ENCODE results near the gene PIK3AP1.

Gene PIK3AP1

DNA sequence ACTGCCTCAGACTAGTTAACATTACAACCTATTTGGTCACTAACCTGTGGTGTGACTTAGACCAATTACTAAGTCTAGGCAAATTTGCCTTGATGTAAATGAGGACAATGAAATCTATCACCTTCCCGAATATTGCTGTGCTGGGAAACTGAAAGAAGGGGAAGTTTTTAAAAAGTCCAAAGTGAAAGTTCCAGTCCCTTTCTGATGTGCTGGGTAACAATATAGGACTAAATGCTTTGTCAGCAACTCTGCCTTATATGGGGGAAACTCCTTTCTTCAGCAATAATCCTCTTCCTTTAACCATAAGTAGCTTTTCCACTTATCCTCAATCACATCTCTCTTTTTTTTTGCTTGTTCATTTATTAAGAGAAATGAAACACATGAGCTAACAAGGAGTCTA is 3.9 kb downstream of the PIK3AP1 start:
- TF ChIP-seq POLR2AphosphoS5 (IDR thresholded peaks at IDR 0.05; ENCODE audit: borderline replicate concordance, low read depth, low read length) (no peak), FOXP2 (optimal IDR thresholded peaks at IDR 0.05; ENCODE audit: control extremely low read depth, extremely low read length, insufficient read depth) (no peak), EZH2 (IDR thresholded peaks at IDR 0.05) (no peak)
- Histone ChIP-seq H3K27ac (no peak overlapping the region), H3K9ac (ENCODE audit: insufficient read length) (no peak overlapping the region), H3K36me3 (ENCODE audit: insufficient read depth, low read length) (no peaks in the 10 kb centered on the region), H3K4me3 (no peak overlapping the region), H3K9me3 (ENCODE audit: low read depth, low read length) (no peaks in the 10 kb centered on the region)
- no peak for DNase-seq (ENCODE audit: low read depth, low spot score)

DNA sequence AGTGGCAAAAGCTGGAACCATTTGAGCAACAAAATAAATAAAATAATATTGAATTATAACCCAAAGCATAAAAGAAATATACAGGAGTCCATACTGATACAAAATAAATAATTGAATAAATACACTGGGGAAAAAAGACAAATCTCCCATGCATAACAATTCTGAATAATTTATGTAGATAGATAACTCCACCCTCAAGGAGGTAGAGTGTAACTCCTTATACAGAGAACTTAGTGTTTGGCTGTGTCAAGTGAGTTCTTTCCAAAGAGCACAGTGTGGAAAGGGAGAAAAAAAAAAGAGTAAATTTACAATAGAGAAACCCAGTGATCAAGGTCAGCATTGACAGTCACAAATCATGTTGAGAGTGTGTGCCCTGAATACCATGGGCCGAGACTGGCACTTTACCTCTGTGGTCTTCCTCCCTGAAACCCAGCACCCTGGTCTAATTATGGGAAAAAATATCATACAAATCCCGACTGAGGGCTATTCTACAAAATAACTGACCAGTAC is 5.5 kb downstream of the PIK3AP1 start:
- no peaks in the 10 kb centered on the region for H3K9me3 ChIP-seq (ENCODE audit: low read depth, low read length)
- no peak overlapping the region for H3K27ac ChIP-seq
- no peaks in the 10 kb centered on the region for H3K36me3 ChIP-seq (ENCODE audit: insufficient read depth, low read length)
- no peak overlapping the region for H3K9ac ChIP-seq (ENCODE audit: insufficient read length)
- TF ChIP-seq EZH2 (IDR thresholded peaks at IDR 0.05) (no peak), FOXP2 (optimal IDR thresholded peaks at IDR 0.05; ENCODE audit: control extremely low read depth, extremely low read length, insufficient read depth) (no peak), POLR2AphosphoS5 (IDR thresholded peaks at IDR 0.05; ENCODE audit: borderline replicate concordance, low read depth, low read length) (no peak)
- no peak for DNase-seq (ENCODE audit: low read depth, low spot score)
- no peak overlapping the region for H3K4me3 ChIP-seq

DNA sequence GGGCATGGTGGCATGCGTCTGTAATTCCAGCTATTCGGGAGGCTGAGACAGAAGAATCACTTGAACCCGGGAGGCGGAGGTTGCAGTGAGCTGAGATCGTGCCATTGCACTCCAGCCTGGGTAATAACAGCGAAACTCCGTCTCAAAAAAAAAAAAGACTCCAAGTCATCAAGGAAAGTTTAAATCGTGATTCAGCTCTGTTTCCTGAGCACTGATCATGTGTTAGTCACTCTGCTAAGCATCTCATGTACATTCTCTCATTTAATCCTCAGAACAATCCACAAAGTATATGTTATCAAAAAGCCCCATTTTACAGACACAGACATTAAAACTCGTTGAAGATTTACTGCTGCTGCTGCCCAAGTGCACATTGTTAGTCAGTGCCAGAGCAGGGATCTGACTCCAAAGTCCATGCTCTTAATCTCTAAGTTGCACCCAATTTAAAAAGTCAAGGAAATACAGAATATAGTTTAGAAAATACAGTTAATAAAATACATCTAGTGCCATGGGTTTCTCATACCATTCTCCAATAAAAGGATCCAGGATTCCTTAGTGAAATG is 6.2 kb downstream of the PIK3AP1 start:
- Histone ChIP-seq H3K4me3 (no peak overlapping the region), H3K9ac (ENCODE audit: insufficient read length) (no peak overlapping the region), H3K27ac (no peak overlapping the region), H3K9me3 (ENCODE audit: low read depth, low read length) (no peaks in the 10 kb centered on the region), H3K36me3 (ENCODE audit: insufficient read depth, low read length) (no peaks in the 10 kb centered on the region)
- no peak for TF ChIP-seq FOXP2 (optimal IDR thresholded peaks at IDR 0.05; ENCODE audit: control extremely low read depth, extremely low read length, insufficient read depth)
- TF ChIP-seq EZH2 (IDR thresholded peaks at IDR 0.05) = no peak
- no peak for TF ChIP-seq POLR2AphosphoS5 (IDR thresholded peaks at IDR 0.05; ENCODE audit: borderline replicate concordance, low read depth, low read length)
- DNase-seq (ENCODE audit: low read depth, low spot score) = no peak

DNA sequence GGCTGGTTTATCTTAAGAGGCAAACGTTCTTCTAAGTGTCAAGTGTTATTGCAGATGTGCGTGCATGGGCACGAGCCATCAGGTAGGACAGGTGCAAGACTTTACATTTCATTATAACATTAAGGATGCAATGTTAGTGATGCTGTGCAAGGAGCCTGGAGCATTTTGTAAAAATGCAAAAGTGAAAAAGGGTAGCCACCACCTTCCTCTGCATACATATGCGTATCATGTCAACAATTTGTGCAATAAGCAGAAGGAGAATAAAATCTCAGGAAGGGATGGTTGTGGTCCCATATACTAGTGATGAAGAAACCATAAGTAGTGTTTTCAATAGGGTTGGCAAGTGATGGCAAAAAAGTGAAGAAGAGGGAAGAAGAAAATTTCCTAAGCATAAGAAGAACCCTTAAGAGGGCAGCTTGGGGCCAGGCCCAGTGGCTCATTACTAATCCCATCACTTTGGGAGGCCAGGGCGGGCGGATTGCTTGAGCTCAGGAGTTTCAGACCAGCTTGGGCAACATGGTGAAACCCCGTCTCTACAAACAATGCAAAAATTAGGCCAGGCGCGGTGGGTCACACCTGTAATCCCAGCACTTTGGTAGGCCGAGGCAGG is 7.5 kb downstream of the PIK3AP1 start:
- H3K9ac ChIP-seq (ENCODE audit: insufficient read length) = no peak overlapping the region
- no peaks in the 10 kb centered on the region for H3K36me3 ChIP-seq (ENCODE audit: insufficient read depth, low read length)
- TF ChIP-seq EZH2 (IDR thresholded peaks at IDR 0.05) = no peak
- TF ChIP-seq POLR2AphosphoS5 (IDR thresholded peaks at IDR 0.05; ENCODE audit: borderline replicate concordance, low read depth, low read length) = no peak
- no peak for TF ChIP-seq FOXP2 (optimal IDR thresholded peaks at IDR 0.05; ENCODE audit: control extremely low read depth, extremely low read length, insufficient read depth)
- H3K27ac ChIP-seq = no peak overlapping the region
- H3K4me3 ChIP-seq = no peak overlapping the region
- H3K9me3 ChIP-seq (ENCODE audit: low read depth, low read length) = no peaks in the 10 kb centered on the region
- DNase-seq (ENCODE audit: low read depth, low spot score) = no peak

DNA sequence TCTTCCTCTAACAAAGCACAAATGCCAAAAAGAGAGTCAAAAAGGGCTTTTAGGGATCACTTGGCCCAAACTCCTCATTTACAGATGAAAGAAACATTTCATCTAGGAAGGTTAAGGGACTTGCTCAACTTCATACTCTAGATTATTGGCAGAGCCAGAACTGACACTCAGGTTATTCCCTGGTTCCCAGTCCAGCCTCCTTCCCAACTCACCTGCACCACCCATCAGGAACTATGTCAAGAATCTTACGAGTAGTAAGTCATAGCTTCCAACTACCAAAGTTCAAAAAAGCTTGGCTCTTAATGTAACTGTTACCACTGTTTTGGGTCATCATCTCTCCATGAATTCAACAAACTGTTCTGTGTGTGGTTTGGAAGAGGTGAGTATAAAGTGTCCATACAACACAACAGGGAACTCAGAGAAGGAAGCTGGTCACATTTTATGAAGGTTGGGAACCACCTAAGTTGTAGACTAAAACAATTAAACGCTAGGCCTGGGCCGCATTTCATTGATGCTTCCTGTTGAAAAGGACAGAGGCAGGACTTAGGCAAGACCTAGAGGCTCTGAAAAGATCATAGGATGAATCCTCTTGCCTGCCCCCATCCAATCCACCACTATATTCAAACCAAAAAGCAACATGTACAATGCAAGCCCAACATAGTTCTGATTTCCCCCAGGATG is 9.1 kb downstream of the PIK3AP1 start:
- DNase-seq (ENCODE audit: low read depth, low spot score) = no peak
- no peak overlapping the region for H3K4me3 ChIP-seq
- no peaks in the 10 kb centered on the region for H3K9me3 ChIP-seq (ENCODE audit: low read depth, low read length)
- TF ChIP-seq FOXP2 (optimal IDR thresholded peaks at IDR 0.05; ENCODE audit: control extremely low read depth, extremely low read length, insufficient read depth) = no peak
- TF ChIP-seq EZH2 (IDR thresholded peaks at IDR 0.05) = no peak
- TF ChIP-seq POLR2AphosphoS5 (IDR thresholded peaks at IDR 0.05; ENCODE audit: borderline replicate concordance, low read depth, low read length) = no peak
- H3K36me3 ChIP-seq (ENCODE audit: insufficient read depth, low read length) = no peaks in the 10 kb centered on the region
- no peak overlapping the region for H3K27ac ChIP-seq
- H3K9ac ChIP-seq (ENCODE audit: insufficient read length) = no peak overlapping the region

DNA sequence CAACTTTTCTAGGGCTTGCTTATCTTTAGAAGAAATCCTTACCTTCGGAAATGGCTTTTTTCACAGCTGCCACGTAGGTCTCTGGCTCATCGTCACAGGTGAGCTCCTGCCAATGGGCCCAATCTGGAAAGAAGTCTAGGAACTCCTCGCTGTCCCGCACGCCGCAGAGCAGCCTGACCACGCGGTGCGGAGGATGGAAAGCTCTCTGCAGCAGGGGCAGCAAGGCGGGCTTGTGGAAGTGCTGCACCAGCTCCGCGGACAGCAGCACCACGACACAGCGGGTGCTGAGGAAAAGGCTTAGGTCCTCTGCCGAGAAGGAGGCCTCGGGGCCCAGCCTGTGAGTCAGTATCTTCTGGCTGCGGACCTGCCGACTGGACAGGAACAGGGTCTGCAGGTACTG is 10.8 kb downstream of the PIK3AP1 start:
- Histone ChIP-seq H3K9me3 (ENCODE audit: low read depth, low read length) (no peaks in the 10 kb centered on the region), H3K4me3 (no peak overlapping the region), H3K27ac (no peak overlapping the region), H3K36me3 (ENCODE audit: insufficient read depth, low read length) (no peaks in the 10 kb centered on the region), H3K9ac (ENCODE audit: insufficient read length) (no peak overlapping the region)
- DNase-seq (ENCODE audit: low read depth, low spot score) = no peak
- TF ChIP-seq FOXP2 (optimal IDR thresholded peaks at IDR 0.05; ENCODE audit: control extremely low read depth, extremely low read length, insufficient read depth) = no peak
- TF ChIP-seq POLR2AphosphoS5 (IDR thresholded peaks at IDR 0.05; ENCODE audit: borderline replicate concordance, low read depth, low read length) = no peak
- no peak for TF ChIP-seq EZH2 (IDR thresholded peaks at IDR 0.05)

DNA sequence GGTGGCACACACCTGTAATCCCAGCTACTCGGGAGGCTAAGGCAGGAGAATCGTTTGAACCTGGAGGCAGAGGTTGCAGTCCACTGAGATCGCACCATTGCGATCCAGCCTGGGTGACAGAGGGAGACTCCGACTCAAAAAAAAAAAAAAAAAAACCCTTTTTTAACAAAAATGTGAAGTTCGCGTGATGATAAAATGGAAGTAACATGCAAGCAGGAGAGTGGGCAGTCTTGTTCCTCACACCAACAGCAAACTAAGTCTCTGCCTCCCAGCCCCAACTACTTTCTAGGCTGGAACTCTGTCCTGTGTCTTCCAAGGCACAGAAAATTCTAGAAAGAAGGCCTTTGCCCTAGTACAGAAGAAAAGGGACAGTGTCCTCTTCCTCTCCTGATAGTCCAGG is 11.3 kb downstream of the PIK3AP1 start:
- Histone ChIP-seq H3K27ac (no peak overlapping the region), H3K9me3 (ENCODE audit: low read depth, low read length) (no peaks in the 10 kb centered on the region), H3K4me3 (no peak overlapping the region), H3K9ac (ENCODE audit: insufficient read length) (no peak overlapping the region), H3K36me3 (ENCODE audit: insufficient read depth, low read length) (no peaks in the 10 kb centered on the region)
- DNase-seq (ENCODE audit: low read depth, low spot score) = no peak
- no peak for TF ChIP-seq POLR2AphosphoS5 (IDR thresholded peaks at IDR 0.05; ENCODE audit: borderline replicate concordance, low read depth, low read length)
- no peak for TF ChIP-seq FOXP2 (optimal IDR thresholded peaks at IDR 0.05; ENCODE audit: control extremely low read depth, extremely low read length, insufficient read depth)
- TF ChIP-seq EZH2 (IDR thresholded peaks at IDR 0.05) = no peak

DNA sequence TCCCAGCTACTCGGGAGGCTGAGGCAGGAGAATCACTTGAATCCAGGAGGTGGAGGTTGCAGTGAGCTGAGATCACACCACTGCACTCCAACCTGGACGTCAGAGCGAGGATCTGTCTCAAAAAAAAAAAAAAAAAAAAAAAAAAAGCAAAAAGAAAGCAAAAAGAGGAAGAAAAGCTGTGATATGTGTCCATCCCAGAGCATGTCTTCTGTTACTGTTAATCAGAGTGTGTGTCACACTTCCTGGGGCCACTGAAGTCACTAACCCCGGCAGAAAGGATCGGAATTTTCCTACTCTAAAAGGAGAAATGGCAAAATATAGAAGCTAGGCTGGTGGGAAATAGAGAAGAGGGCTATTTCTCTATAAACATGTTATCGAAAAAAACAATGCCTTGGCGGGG is 11.9 kb downstream of the PIK3AP1 start:
- TF ChIP-seq POLR2AphosphoS5 (IDR thresholded peaks at IDR 0.05; ENCODE audit: borderline replicate concordance, low read depth, low read length) = no peak
- no peak for TF ChIP-seq EZH2 (IDR thresholded peaks at IDR 0.05)
- no peak for TF ChIP-seq FOXP2 (optimal IDR thresholded peaks at IDR 0.05; ENCODE audit: control extremely low read depth, extremely low read length, insufficient read depth)
- Histone ChIP-seq H3K9me3 (ENCODE audit: low read depth, low read length) (no peaks in the 10 kb centered on the region), H3K9ac (ENCODE audit: insufficient read length) (no peak overlapping the region), H3K27ac (no peak overlapping the region), H3K4me3 (no peak overlapping the region), H3K36me3 (ENCODE audit: insufficient read depth, low read length) (no peaks in the 10 kb centered on the region)
- no peak for DNase-seq (ENCODE audit: low read depth, low spot score)

Data from SK-N-MC (cell line).